Activated CD4-positive, alpha-beta memory T cell treated with anti-CD3 and anti-CD28 coated beads, Interleukin-2, amount 10 ng/mL, durations not matched to agents 7 days and 5 days (primary cell): ENCODE data around the gene PARPBP. TPM values are rescaled to one million over a fixed set of nuclear protein-coding genes. Genes with fewer than 3 reads are reported as not detected.
"Not testable (repeated sequence)": the region's sequence is repeated elsewhere in the genome, so short reads cannot be mapped to it uniquely, and the experiment has no call there.

ENCODE experiments used
- CTCF ChIA-PET: fragments of 350-600 bp; sonication (Branson Sonifier 250); formaldehyde crosslinking; loops from one replicate; lab custom pipeline; 2021; ENCODE audit warnings: antibody characterized with exemption, inconsistent platforms; lab: Charles Lee
- POLR2A ChIA-PET: fragments of 350-600 bp; sonication (Branson Sonifier 250); formaldehyde crosslinking; loops from one replicate; lab custom pipeline; 2021; ENCODE audit warnings: antibody characterized with exemption; lab: Charles Lee
- DNase-seq: peaks from one replicate; pipeline ENCODE4 v3.0.0-alpha.2; 2020
- H3K27ac Mint-ChIP-seq: one replicate; pipeline ENCODE4 v1.8.0; 2021; ENCODE audit warnings: mild to moderate bottlenecking, mixed read lengths
- H3K27me3 Mint-ChIP-seq: one replicate; pipeline ENCODE4 v1.8.0; 2021; ENCODE audit warnings: mixed read lengths
- H3K36me3 Mint-ChIP-seq: one replicate; pipeline ENCODE4 v1.8.0; 2021; ENCODE audit warnings: low read depth, mixed read lengths
- H3K4me1 Mint-ChIP-seq: one replicate; pipeline ENCODE4 v1.8.0; 2021; ENCODE audit warnings: mixed read lengths
- H3K4me3 Mint-ChIP-seq: one replicate; pipeline ENCODE4 v1.8.0; 2021; ENCODE audit warnings: mild to moderate bottlenecking, mixed read lengths
- H3K9me3 Mint-ChIP-seq: one replicate; pipeline ENCODE4 v1.8.0; 2021; ENCODE audit warnings: mixed read lengths
- total RNA-seq, 2 experiments: library from RNA; stranded (reverse); gene quantifications; one replicate each; pipeline ENCODE4 v1.2.3, GENCODE V29; 2021

PARPBP gene
- total RNA-seq, 2 experiments from 2014 or later: 18.8 to 25.3 TPM

DNA sequence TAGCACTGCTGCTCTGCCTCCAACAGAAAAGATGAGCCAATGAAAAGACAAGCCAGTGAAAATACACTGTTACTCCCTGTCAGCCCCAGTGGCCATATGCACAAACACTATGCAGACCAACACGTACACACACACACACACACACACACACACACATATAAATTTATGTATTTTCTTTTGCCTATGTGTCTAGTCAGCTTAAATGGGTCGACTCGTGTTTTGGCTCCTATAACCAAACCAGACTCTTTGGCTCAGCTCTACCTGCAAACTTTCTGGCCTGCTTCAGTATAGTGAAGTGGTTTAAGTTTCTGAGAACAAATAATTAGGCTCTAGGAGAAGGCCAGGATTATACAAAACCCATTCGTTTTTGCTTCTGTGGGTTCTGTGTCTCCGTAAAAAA is 108.0 kb downstream of the PARPBP start:
- no peaks in the 10 kb centered on the region for H3K36me3 Mint-ChIP-seq

DNA sequence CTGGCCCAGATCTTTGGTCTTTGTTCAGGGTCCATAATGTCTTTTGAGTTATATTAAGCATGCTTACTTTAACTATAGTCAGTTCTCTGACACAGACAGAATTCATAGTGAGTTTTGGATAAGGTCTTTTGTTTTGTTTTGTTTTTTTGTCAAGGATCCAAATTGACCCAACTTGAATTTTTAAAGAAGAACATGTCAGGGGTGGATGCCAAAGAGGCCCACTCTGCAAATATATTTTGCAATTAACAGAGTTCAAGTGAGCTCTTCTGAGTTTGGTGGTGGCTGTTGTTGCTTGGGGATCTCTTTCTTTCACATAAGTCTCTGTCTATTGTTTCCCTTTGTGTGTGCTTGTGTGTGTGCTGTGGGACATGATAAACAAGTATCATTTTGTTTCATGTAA is 112.1 kb downstream of the PARPBP start:
- ChIA-PET POLR2A (no interaction called here), CTCF (no interaction called here)
- Mint-ChIP-seq H3K4me3 (no peak overlapping the region), H3K27ac (no peak overlapping the region), H3K27me3 (peaks cover 15% of the 10 kb centered on the region), H3K36me3 (no peaks in the 10 kb centered on the region), H3K9me3 (no peaks in the 10 kb centered on the region), H3K4me1 (no peaks in the 10 kb centered on the region)
- no peak for DNase-seq

More for the DNA sequence above, 108.0 kb downstream of the PARPBP start:
- H3K27ac Mint-ChIP-seq: no peak overlapping the region
- H3K27me3 Mint-ChIP-seq: peaks cover 15% of the 10 kb centered on the region
- no peak for DNase-seq
- ChIA-PET POLR2A (no interaction called here), CTCF (interaction anchor here (0.5 kb wide), 1 partner anchor 809 kb away, joined by 3 read pairs; no protein-coding TSS in a partner anchor)
- no peak overlapping the region for H3K4me3 Mint-ChIP-seq
- H3K9me3 Mint-ChIP-seq: no peaks in the 10 kb centered on the region
- H3K4me1 Mint-ChIP-seq: no peaks in the 10 kb centered on the region

DNA sequence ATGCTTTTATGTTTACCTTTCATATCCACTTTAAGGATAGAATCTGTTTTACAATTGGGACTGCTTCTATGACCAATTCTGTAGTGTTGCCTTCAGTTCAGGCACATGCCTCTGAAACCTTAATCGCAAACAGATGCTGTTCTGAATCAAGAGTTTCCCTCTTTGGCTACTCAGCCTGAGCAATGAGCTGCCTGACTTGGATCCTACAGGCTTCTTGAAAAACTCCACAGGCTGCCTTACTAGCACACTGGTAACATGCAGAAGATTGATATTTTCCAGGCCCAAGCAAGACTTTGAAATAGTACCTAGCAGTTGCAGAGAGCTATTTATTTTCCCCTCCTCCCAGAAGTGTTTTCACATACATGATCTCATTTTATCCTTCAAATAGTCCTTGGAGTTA is 112.5 kb downstream of the PARPBP start:
- no peaks in the 10 kb centered on the region for H3K36me3 Mint-ChIP-seq
- no peak overlapping the region for H3K4me3 Mint-ChIP-seq
- no peak for DNase-seq
- H3K27me3 Mint-ChIP-seq: peaks cover 15% of the 10 kb centered on the region
- H3K4me1 Mint-ChIP-seq: no peaks in the 10 kb centered on the region
- no peaks in the 10 kb centered on the region for H3K9me3 Mint-ChIP-seq
- ChIA-PET CTCF (no interaction called here), POLR2A (no interaction called here)
- H3K27ac Mint-ChIP-seq: no peak overlapping the region

DNA sequence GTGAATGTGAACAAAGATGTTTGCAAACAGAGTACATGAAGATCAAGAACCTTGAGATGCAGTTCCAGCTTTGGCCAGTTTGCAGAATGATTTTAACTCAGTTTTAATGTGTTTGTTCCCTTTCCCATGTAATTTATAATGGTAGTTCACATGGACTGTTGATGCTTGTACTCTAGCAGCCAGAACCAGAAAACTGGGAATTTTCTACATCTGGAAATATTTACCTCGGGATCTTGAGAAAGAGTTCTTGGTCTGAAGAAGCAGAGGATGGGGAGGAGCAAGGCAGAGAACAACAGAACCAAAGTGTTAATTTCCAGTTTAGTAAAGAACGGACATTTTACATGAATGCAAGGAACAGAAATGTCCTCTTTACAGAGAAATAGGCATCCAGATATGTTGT is 114.6 kb downstream of the PARPBP start:
- POLR2A ChIA-PET: no interaction called here
- H3K4me3 Mint-ChIP-seq: no peak overlapping the region
- H3K27ac Mint-ChIP-seq: no peak overlapping the region
- no peaks in the 10 kb centered on the region for H3K4me1 Mint-ChIP-seq
- H3K9me3 Mint-ChIP-seq: peaks cover 3% of the 10 kb centered on the region
- peaks cover 14% of the 10 kb centered on the region for H3K27me3 Mint-ChIP-seq
- no peaks in the 10 kb centered on the region for H3K36me3 Mint-ChIP-seq
- CTCF ChIA-PET: no interaction called here
- no peak for DNase-seq

DNA sequence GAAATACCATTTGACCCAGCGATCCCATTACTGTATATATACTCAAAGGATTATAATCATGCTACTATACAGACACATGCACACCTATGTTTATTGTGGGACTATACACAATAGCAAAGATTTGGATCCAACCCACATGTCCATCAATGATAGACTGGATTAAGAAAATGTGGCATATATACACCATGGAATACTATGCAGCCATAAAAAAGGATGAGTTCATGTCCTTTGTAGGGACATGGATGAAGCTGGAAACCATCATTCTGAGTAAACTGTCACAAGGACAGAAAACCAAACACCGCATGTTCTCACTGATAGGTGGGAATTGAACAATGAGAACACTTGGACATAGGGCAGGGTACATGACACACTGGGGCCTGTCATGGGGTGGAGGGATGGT is 120.9 kb downstream of the PARPBP start:
- CTCF ChIA-PET, DNase-seq: not testable (repeated sequence)

More for the DNA sequence above, 120.9 kb downstream of the PARPBP start:
- H3K4me1 Mint-ChIP-seq, H3K27ac Mint-ChIP-seq, H3K4me3 Mint-ChIP-seq, H3K36me3 Mint-ChIP-seq, H3K9me3 Mint-ChIP-seq, POLR2A ChIA-PET, H3K27me3 Mint-ChIP-seq: not testable (repeated sequence)

Other genes with a start within 250 kb of the PARPBP start
- 1 to 10 TPM; 4.0 TPM for gene DRAM1, start 242.6 kb upstream of the PARPBP start, total RNA-seq
- 10 to 100 TPM; 53.4 to 54.7 TPM for gene WASHC3, start 58.2 kb upstream of the PARPBP start, total RNA-seq
- 10 to 100 TPM; 59.9 to 65.9 TPM for gene NUP37, start 69 bp upstream of the PARPBP start, total RNA-seq
- gene PMCH, start 77.7 kb downstream of the PARPBP start, total RNA-seq: 1 to 10 TPM in 1 of 2 experiments, under 1 TPM in 1; 0.70 to 1.4 TPM